Mesendoderm (in vitro differentiated cells): ENCODE data around the gene GPR176.

Source experiments
- DNase-seq: peaks from one replicate; pipeline ENCODE4 v3.0.0; 2013
- H2AK5ac ChIP-seq: 2 replicates; pipeline ENCODE4 v1.6.1; 2013; ENCODE audit warnings: low read length, inconsistent platforms
- H2BK120ac ChIP-seq: 2 replicates; pipeline ENCODE4 v1.6.1; 2013; ENCODE audit warnings: low read depth, mild to moderate bottlenecking, low read length, moderate library complexity, mixed read lengths
- H2BK15ac ChIP-seq: replicated peaks from 2 replicates; pipeline ENCODE4 v1.6.1; 2013; ENCODE audit warnings: low read depth, mild to moderate bottlenecking, moderate library complexity
- H2BK5ac ChIP-seq: 2 replicates; pipeline ENCODE4 v1.6.1; 2013; ENCODE audit warnings: low read length, inconsistent platforms
- H3K18ac ChIP-seq: 2 replicates; pipeline ENCODE4 v1.6.1; 2013; ENCODE audit warnings: mild to moderate bottlenecking, low read length, mixed read lengths
- H3K23ac ChIP-seq: one replicate; pipeline ENCODE4 v1.6.1; 2013; ENCODE audit warnings: low read length
- H3K27ac ChIP-seq: 2 replicates; pipeline ENCODE4 v1.5.1; 2013; ENCODE audit warnings: low read depth, mild to moderate bottlenecking, inconsistent platforms, low read length, moderate library complexity
- H3K27me3 ChIP-seq: 2 replicates; pipeline ENCODE4 v1.6.1; 2013; ENCODE audit warnings: low read length, control low read depth, mild to moderate bottlenecking, inconsistent platforms; ENCODE audit not compliant: insufficient read depth, poor library complexity
- H3K36me3 ChIP-seq: 2 replicates; pipeline ENCODE4 v1.6.1; 2013; ENCODE audit warnings: low read length, inconsistent platforms; ENCODE audit not compliant: control insufficient read depth, insufficient read depth
- H3K4ac ChIP-seq: one replicate; pipeline ENCODE4 v1.6.1; 2013; ENCODE audit warnings: low read depth, mild to moderate bottlenecking, low read length, moderate library complexity
- H3K4me1 ChIP-seq: 2 replicates; pipeline ENCODE4 v1.6.1; 2013; ENCODE audit warnings: low read depth, low read length, inconsistent platforms; ENCODE audit not compliant: control insufficient read depth
- H3K4me2 ChIP-seq: 2 replicates; pipeline ENCODE4 v1.6.1; 2013; ENCODE audit warnings: low read length
- H3K4me3 ChIP-seq: 2 replicates; pipeline ENCODE4 v1.5.1; 2013; ENCODE audit warnings: mild to moderate bottlenecking, low read length
- H3K56ac ChIP-seq: one replicate; pipeline ENCODE4 v1.6.1; 2013; ENCODE audit warnings: low read length
- H3K79me1 ChIP-seq: 2 replicates; pipeline ENCODE4 v1.6.1; 2013; ENCODE audit warnings: low read length, inconsistent platforms
- H3K79me2 ChIP-seq: 2 replicates; pipeline ENCODE4 v1.6.1; 2013; ENCODE audit warnings: mild to moderate bottlenecking, low read length; ENCODE audit not compliant: control insufficient read depth, insufficient read depth
- H3K9ac ChIP-seq: 2 replicates; pipeline ENCODE4 v1.6.1; 2013; ENCODE audit warnings: low read length, inconsistent platforms
- H4K5ac ChIP-seq: one replicate; pipeline ENCODE4 v1.6.1; 2013; ENCODE audit warnings: low read length
- H4K8ac ChIP-seq: one replicate; pipeline ENCODE4 v1.6.1; 2013; ENCODE audit warnings: low read depth, mild to moderate bottlenecking, control low read depth, low read length, moderate library complexity
- WGBS: extraction: QIAGEN DNeasy Blood & Tissue Kit; methylation state at CpG from one replicate; pipeline ENCODE4 v1.1.7; 2013; ENCODE audit warnings: low lambda C conversion rate, missing lambda C conversion rate; ENCODE audit not compliant: insufficient coverage; ENCODE audit errors: extremely low coverage; 5-methylcytosine and 5-hydroxymethylcytosine counted together

Gene GPR176

GRCh38 chr15:39795486-39795885, 124.6 kb downstream of the GPR176 start:
- Histone ChIP-seq H4K8ac (no peak overlapping the region), H3K79me2 (no peaks in the 10 kb centered on the region), H3K23ac (no peak overlapping the region), H3K4ac (no peak overlapping the region), H3K4me3 (no peak overlapping the region), H3K18ac (no peak overlapping the region), H3K79me1 (no peaks in the 10 kb centered on the region), H2BK15ac (no peak overlapping the region), H2AK5ac (no peak overlapping the region), H3K56ac (no peak overlapping the region), H4K5ac (no peak overlapping the region), H2BK120ac (no peak overlapping the region), H3K27ac (no peak overlapping the region), H3K4me2 (no peak overlapping the region), H3K9ac (no peak overlapping the region), H2BK5ac (no peak overlapping the region), H3K36me3 (no peaks in the 10 kb centered on the region), H3K27me3 (no peaks in the 10 kb centered on the region), H3K4me1 (no peaks in the 10 kb centered on the region)
- DNase-seq: no peak
- no CpG with 5 or more reads among the region's 3 CpGs for WGBS

DNA sequence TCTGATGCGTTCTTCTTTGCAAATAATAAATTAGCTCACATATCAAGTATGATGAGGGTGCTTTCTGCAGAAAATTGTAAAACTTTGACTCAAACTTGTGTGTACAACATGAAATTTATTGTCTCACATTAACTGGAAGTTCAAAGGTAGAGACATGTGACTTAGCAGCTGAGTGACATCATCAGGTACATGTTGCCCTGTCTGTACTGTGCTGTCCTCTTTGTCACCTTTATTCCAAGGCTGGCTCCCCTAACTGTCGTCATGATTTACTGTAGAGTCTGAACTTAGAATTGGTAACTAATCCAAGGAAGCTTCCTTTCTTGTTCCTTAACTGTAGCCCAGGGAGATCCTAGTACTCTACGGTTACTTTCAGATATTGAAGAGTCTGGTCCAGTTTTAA, 125.1 kb downstream of the GPR176 start:
- no peak overlapping the region for H2BK120ac ChIP-seq
- no peak overlapping the region for H3K23ac ChIP-seq
- H4K5ac ChIP-seq: no peak overlapping the region
- no peak overlapping the region for H2BK5ac ChIP-seq
- H3K4me2 ChIP-seq: no peak overlapping the region
- no peak overlapping the region for H3K9ac ChIP-seq
- no peak for DNase-seq
- H3K79me1 ChIP-seq: no peaks in the 10 kb centered on the region
- no peak overlapping the region for H3K4ac ChIP-seq
- H4K8ac ChIP-seq: no peak overlapping the region
- no peak overlapping the region for H2AK5ac ChIP-seq
- no peak overlapping the region for H3K56ac ChIP-seq
- H2BK15ac ChIP-seq: no peak overlapping the region
- H3K79me2 ChIP-seq: no peaks in the 10 kb centered on the region
- no peaks in the 10 kb centered on the region for H3K36me3 ChIP-seq
- H3K27me3 ChIP-seq: no peaks in the 10 kb centered on the region
- H3K4me1 ChIP-seq: no peaks in the 10 kb centered on the region
- WGBS: no CpG with 5 or more reads among the region's 3 CpGs
- H3K18ac ChIP-seq: no peak overlapping the region
- H3K4me3 ChIP-seq: no peak overlapping the region
- no peak overlapping the region for H3K27ac ChIP-seq

GRCh38 chr15:39793923-39794322, 126.1 kb downstream of the GPR176 start:
- H3K4ac ChIP-seq: no peak overlapping the region
- H3K27ac ChIP-seq: no peak overlapping the region
- no peaks in the 10 kb centered on the region for H3K27me3 ChIP-seq
- no peak overlapping the region for H3K56ac ChIP-seq
- H3K79me1 ChIP-seq: no peaks in the 10 kb centered on the region
- H3K23ac ChIP-seq: no peak overlapping the region
- no peak overlapping the region for H4K8ac ChIP-seq
- H4K5ac ChIP-seq: no peak overlapping the region
- H3K79me2 ChIP-seq: no peaks in the 10 kb centered on the region
- no peak overlapping the region for H3K4me2 ChIP-seq
- H3K9ac ChIP-seq: no peak overlapping the region
- no peaks in the 10 kb centered on the region for H3K36me3 ChIP-seq
- no peak overlapping the region for H2BK5ac ChIP-seq
- no peak overlapping the region for H2BK120ac ChIP-seq
- H3K4me3 ChIP-seq: no peak overlapping the region
- no peaks in the 10 kb centered on the region for H3K4me1 ChIP-seq
- WGBS: no CpG with 5 or more reads among the region's 4 CpGs
- H2BK15ac ChIP-seq: no peak overlapping the region
- no peak overlapping the region for H2AK5ac ChIP-seq
- DNase-seq: no peak
- H3K18ac ChIP-seq: no peak overlapping the region

DNA sequence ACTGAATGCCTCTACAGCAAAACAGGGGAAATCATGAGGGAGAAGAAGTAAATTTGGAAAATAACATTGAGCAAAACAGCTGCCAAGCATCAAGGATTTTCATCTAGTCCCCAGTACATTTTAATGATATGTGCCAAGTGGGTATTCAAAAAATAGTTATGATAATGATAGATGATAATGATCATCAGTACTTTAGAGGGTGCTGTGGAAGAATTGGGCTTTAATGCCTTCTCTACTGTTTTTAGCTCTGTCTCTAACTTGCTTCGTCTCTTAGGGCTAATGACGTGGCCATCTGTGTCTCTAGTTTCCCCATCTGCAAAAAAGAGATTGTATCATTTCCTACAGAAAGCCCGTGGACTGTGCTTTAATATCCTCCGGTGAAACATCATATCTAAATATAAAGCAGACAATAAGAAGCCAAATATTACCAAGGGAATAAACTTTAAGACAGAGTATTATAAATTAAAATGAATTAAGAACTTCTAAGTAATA, 127.2 kb downstream of the GPR176 start:
- Histone ChIP-seq H3K4ac (no peak overlapping the region), H3K56ac (no peak overlapping the region), H3K79me2 (no peaks in the 10 kb centered on the region), H3K27ac (no peak overlapping the region), H2AK5ac (no peak overlapping the region), H3K36me3 (no peaks in the 10 kb centered on the region), H4K5ac (no peak overlapping the region), H3K4me2 (no peak overlapping the region), H2BK120ac (no peak overlapping the region), H2BK15ac (no peak overlapping the region), H3K27me3 (no peaks in the 10 kb centered on the region), H3K23ac (no peak overlapping the region), H3K4me3 (no peak overlapping the region), H3K4me1 (peaks cover 2% of the 10 kb centered on the region), H4K8ac (no peak overlapping the region), H3K18ac (no peak overlapping the region), H3K79me1 (no peaks in the 10 kb centered on the region), H2BK5ac (no peak overlapping the region), H3K9ac (no peak overlapping the region)
- DNase-seq: no peak
- WGBS: no CpG with 5 or more reads among the region's 4 CpGs

- H4K5ac ChIP-seq: no peak overlapping the region
- no peak overlapping the region for H4K8ac ChIP-seq
- H3K18ac ChIP-seq: no peak overlapping the region
- WGBS: no CpG with 5 or more reads among the region's 5 CpGs
- no peak overlapping the region for H3K9ac ChIP-seq
- no peak overlapping the region for H2BK120ac ChIP-seq
- no peaks in the 10 kb centered on the region for H3K79me2 ChIP-seq
- no peak overlapping the region for H3K56ac ChIP-seq
- H3K4me1 ChIP-seq: peaks cover 4% of the 10 kb centered on the region
- no peaks in the 10 kb centered on the region for H3K27me3 ChIP-seq
- no peak overlapping the region for H3K23ac ChIP-seq
- no peak overlapping the region for H3K4me3 ChIP-seq
- no peak overlapping the region for H3K27ac ChIP-seq
- H2AK5ac ChIP-seq: no peak overlapping the region
- no peak overlapping the region for H2BK15ac ChIP-seq
- H3K79me1 ChIP-seq: no peaks in the 10 kb centered on the region
- DNase-seq: no peak
- no peak overlapping the region for H3K4me2 ChIP-seq
- H3K4ac ChIP-seq: no peak overlapping the region
- no peaks in the 10 kb centered on the region for H3K36me3 ChIP-seq
- no peak overlapping the region for H2BK5ac ChIP-seq
Measured at GRCh38 chr15:39792025-39792843, 127.8 kb downstream of the GPR176 start.

DNA sequence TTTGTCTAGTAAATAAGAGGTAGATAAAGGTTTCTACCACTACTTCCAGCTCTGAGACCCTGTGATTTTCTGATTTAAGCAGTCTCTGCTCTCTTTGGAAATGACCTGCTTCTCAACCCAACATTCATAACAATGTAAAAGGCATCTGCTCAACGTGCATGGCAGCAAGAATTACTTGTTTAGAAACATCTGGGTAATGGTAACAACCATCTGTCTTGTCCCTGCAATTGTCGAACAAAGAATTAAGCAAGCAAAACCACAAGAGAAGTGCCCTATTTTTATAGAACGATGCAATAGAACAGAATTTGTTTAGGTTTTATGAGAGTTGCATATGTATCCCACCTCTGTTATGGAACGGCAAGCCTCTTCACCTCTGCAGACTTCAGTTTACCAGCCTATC, 130.3 kb downstream of the GPR176 start:
- no CpG with 5 or more reads among the region's 4 CpGs for WGBS
- H3K9ac ChIP-seq: no peak overlapping the region
- DNase-seq: no peak
- no peak overlapping the region for H2BK5ac ChIP-seq
- H2AK5ac ChIP-seq: no peak overlapping the region
- H3K4me3 ChIP-seq: no peak overlapping the region
- no peak overlapping the region for H4K5ac ChIP-seq
- no peak overlapping the region for H3K4ac ChIP-seq
- H3K27me3 ChIP-seq: no peaks in the 10 kb centered on the region
- no peak overlapping the region for H2BK120ac ChIP-seq
- H3K4me2 ChIP-seq: no peak overlapping the region
- H3K4me1 ChIP-seq: peaks cover 7% of the 10 kb centered on the region
- peaks cover 1% of the 10 kb centered on the region for H3K79me1 ChIP-seq
- H3K27ac ChIP-seq: no peak overlapping the region
- H4K8ac ChIP-seq: no peak overlapping the region
- no peak overlapping the region for H3K56ac ChIP-seq
- H3K18ac ChIP-seq: no peak overlapping the region
- no peak overlapping the region for H2BK15ac ChIP-seq
- H3K36me3 ChIP-seq: no peaks in the 10 kb centered on the region
- H3K23ac ChIP-seq: no peak overlapping the region
- H3K79me2 ChIP-seq: no peaks in the 10 kb centered on the region
